Measurements from ENCODE around the gene LCOR. TPM values are rescaled to one million over a fixed set of nuclear protein-coding genes. Genes with fewer than 3 reads are reported as not detected.

The LCOR gene
- total RNA-seq, 1 experiment from 2014 or later: 14.9 TPM

DNA sequence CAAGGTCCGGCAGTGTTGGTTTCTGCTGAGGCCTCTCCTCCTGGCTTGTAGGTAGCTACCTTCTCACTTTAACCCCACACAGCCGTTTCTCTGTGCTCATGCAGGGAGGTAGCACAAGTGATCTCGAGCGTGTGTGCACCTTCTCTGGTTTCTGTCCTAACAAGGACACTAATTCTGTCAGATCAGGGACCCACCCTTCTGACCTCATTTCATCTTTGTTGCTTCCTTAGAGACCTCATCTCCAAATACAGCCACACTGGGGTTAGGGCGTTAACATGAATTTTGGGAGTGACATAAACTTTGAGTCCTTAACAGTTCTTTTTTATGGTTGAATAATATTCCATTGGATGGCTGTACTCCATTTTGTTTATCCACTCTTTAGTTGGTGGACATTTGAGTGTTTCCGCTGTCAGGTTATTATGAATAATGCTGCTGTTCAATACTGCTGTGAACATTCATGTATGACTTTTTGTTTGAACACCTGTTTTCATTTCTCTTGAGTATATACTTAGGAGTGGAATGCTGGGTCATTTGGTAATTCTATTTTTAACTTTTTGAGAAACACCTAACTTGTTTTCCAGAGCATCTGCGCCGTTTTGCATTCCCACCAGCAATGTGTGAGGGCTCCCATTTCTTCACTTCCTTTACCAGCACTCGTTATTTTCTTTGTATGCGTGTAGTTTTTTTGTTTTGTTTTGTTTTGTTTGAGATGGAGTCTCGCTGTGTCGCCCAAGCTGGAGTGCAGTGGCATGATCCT lies 57.5 kb downstream of the LCOR start:
- peak; percentile 17 for DNase-seq (ENCODE audit: low read depth)

DNA sequence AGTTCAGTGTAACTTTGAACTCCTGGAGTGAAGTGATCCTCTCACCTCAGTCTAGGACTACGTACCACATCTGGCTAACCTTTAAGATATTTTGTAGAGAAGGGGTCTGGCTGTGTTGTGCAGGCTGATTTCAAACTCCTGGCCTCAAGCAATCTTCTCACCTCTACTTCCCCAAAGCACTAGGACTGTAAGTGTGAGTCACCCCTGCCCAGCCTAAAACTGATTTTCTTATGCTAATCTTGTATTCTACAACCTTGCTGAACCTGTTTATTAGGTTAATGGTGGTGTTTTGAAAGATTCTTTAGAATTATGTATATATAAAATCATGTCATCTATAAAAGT lies 58.0 kb downstream of the LCOR start:
- DNase-seq (ENCODE audit: low read depth): no peak

DNA sequence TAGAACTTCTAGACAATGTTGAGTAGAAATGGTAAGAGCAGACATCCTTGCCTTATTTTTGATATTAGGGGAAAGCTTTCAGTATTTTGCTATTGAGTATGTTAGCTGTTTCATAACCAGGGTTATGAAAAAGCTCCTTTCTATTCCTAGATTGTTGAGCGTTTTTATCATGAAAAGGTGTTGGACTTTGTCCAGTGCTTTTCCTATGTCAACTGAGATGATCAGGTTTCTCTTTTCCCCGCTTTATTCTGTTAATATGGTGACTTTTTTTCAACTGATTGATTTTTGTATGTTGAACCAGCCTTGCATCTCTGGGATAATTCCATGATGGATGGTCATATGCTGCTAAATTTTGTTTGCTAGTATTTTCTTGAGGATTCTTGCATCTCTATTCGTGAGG lies 58.5 kb downstream of the LCOR start:
- DNase-seq (ENCODE audit: low read depth): no peak

DNA sequence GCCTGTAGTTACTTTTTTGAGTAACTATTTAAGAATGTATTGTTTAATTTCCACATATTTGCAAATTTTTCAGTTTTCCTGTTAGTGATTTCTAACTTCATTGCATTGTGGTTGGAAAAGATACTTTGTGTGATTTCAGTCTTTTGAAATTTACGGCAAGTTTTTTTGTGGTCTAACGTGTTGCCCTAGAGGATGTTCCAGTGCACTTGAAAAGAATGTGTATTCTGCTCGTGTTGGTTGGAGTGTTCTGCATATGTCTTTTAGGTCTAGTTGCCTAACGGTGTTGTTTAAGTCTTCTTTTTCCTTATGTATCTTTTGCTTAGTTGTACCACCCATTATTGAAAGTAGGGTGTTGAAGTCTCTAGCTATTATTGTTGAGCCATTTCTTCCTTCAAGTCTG lies 59.7 kb downstream of the LCOR start:
- no peak for DNase-seq (ENCODE audit: low read depth)

DNA sequence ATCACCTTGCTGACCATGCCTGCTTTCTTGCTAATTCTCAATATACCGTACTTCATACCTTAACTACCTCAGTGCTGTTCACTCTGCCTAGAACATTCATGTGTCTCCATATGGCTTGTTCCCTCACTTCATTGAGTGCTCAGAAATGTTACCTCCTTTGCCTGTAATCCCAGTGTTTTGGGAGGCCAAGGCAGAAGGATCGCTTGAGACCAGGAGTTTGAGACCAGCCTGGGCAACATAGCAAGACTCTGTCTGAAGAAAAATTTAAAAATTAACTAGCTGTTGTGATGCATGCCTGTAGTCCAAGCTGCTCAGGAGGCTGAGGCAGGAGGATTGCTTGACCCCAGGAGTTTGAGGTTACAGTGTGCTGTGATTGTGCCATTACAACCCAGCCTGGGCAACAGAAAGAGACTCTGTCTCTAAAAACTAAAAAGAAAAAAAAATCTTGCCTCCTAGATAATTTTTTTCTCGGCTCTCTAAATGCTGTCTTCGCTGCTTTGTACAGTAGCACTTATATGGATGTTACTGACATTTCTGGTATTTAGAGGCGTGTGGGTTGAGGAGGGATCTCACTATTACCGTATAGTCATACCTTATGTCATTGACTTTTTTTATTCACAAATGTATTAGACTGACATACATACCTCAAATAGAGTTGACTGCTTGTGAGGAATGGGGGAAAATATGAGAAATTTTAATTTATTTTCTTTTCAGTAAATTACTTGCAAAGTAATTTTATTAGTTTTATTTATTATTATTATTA lies 63.7 kb downstream of the LCOR start:
- no peak for DNase-seq (ENCODE audit: low read depth)

DNA sequence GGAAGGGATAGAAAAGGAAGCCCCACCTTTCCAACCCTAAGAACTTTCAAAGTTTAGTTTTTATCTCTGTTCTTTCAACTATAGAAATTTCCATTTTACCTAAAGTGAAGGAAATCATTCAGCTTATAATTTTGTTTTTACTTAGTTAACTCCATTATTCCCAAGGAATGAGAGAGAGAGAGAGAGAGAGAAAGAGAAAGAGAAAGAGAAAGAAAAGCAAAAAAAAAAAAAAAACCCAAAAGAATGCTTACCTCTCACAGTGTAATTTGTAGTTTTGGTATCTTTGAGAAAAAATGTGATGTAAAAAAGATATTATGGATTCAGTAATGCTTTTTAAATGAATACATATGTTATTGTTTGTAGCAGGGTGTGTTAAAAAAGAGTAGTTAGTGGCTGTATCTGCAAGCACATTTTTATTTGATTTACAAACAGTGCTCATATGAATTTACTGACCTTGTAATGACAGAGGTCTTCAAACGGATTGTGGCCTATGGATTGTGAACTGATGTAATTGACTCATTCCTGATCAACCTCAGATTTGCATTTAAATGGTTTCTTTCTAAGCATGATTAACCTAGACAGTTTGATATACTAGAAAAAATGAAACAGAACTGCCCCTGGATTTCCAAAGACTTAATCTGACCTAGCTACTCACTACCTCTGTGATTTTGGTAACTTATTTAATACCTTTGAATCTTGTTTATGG lies 64.9 kb downstream of the LCOR start:
- DNase-seq (ENCODE audit: low read depth): no peak

DNA sequence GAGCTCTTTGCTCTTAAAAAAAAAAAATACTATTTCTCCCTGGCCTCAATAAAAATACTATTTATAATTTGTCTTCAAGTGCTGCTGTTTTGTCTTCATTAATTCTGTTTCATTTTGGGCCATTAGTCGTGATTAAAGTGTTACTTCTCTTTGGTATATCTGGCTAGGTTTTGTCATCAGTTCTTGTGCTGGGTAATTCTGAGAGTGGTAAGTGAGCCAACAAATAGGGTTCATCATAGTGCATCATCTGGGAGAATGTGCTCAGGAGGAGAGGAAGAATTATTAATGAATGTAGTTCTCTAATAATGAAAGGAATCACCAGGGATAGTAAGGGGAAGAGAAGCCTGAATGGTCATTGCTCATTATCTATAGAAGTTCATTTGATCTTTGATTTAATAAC lies 70.0 kb downstream of the LCOR start:
- no peak for DNase-seq (ENCODE audit: low read depth)

DNA sequence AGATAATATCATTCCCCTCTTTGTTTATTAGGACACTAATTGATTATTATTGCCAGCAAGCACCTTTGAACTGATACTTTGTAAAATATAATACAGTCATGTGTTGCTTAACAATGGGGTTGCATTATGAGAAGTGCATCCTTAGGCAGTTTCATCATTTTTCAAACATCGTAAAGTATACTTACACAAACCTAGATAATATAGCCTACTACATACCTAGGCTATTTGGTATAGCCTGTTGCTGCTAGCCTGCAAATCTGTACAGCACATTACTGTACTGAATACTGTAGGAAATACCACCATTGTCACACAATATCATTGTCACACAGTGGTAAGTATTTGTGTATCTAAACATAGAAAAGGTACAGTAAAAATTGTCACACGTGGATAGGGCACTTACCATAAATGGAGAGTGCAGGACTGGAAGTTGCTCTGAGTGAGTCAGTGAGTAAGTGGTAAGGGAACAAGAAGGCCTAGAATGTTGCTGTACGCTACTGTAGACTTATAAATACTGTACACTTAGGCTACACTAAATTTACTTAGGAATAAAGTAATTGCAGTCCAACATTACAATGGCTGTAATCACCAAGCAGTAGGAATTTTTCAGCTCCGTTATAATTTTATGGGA lies 70.7 kb downstream of the LCOR start:
- DNase-seq (ENCODE audit: low read depth): no peak

DNA sequence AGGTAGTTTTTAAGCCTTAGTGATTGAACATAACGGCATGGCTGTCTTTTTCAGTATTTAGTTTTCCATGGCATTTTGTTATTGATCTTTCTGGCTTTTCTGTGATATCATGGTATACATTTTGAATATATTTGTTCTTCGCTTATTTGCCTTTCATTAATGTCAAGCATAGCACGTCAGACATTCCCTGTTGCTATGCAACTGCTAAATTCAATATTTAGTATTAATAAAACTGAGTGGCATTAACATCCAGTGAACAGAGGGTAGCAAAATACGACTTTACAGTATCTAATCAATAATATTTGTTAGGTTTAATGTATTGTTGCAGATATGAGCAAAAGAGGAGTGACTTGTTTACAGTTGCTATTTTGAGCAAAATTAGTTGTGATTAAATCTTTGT lies 72.5 kb downstream of the LCOR start:
- DNase-seq (ENCODE audit: low read depth): no peak

DNA sequence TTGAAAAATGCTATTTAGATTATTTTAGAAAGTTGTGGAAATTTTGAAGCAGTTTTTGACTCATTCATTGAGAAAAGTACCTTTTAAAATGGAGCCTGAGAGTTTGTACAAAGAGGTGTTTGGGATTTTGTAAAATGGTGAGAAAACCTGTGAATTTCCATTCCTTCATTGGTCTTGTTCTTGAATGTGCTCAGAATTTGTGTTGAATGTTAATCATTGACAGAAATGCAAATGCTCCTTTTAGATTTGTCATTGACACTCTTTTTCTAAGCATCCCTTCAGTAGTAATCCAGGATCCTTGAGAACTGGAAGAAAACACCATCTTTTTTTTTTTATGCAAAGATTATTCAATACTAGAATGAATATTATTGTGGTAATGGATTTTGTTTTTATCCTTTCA lies 74.8 kb downstream of the LCOR start:
- DNase-seq (ENCODE audit: low read depth): no peak

DNA sequence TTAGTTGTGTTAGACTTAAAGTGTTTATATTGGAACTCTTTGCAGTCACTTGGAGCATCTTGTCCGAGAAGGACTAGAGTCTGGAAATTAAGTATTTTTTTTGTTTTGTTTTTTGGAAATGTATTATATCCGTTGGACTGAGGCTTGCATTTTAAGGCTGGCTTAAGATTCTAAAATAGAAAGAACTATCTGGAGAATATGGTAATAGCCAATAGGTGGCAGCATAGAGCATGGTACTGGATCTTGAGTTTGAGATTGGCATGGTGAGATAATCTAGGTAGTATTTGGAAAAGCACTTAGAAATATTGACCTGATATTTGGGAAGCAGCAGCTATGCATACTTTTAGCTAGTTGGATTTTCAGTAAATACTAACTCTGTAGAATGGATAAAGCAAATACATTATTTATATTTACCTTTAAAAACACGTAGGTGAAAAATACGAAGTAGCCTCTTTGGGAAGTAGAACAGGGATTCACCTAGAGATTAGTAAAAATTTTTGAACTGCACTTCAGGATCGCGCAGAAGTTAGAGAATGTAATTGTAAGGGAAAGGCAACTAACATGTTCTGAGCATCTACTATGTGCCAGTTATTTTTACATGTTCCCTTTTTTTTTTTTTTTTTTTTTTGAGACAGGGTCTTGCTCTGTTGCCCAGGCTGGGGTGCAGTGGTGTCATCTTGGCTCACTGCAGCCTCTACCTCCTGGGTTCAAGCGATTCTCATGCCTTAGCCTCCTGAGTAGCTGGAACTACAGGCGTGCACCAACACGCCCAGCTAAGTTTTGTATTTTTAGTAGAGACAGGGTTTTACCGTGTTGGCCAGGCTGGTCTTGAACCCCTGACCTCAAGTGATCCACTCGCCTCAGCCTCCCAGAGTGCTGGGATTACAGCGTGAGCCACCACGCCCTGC lies 78.6 kb downstream of the LCOR start:
- peak; percentile 34 for DNase-seq (ENCODE audit: low read depth)

DNA sequence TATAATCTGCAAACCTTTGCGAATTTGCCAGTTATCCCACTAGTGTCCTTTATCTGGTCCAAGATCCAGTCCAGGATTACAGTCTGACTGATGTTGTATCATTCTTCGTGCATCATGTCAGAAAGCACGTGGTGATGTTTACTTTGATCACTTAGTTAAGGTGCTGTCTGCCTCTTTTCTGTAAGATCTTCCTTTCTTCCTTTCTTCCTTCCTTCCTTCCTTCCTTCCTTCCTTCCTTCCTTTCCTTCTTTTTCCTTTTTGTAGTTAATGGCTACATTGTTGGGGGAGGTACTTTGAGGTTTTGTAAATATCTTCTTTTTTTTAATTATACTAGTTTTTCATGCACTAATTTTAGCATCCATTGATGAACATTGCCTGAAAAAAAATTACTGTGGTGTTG lies 80.3 kb downstream of the LCOR start:
- DNase-seq (ENCODE audit: low read depth): no peak

DNA sequence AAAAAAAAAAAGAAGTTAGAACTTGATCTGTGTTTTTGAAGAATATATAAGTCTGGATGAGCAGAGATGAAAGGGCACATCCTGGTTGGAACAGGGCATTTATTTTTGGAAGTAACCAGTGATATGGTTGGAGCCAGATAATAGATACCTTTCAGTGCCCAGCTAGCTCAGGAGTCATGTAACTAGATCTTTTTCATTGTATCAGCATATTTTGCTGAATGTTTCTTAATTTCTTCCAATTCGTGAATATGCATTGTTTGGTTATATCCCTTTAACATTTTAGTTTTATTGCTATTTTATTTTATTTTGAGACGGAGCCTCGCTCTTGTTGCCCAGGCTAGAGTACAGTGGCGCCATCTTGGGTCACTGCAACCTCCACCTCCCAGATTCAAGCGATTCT lies 81.8 kb downstream of the LCOR start:
- DNase-seq (ENCODE audit: low read depth): no peak

DNA sequence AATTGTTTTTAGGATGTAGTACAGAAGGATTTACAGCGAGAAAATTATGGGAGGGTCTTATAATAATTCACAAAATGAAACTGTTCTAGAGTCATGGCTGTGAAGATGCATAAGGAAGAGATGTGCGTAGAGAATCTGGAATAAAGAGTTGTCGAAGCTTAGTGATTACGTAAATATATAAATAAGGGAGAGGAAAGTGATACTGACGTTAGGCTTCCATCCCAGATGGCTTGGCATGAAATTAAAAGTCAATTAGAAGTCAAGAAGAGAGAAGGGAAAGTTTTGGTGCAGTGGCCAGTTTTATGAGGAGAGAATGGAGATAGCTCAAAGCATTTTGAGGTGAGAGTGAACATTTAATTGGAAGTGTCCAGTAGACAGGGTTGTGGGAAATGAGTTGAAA lies 85.5 kb downstream of the LCOR start:
- no peak for DNase-seq (ENCODE audit: low read depth)

DNA sequence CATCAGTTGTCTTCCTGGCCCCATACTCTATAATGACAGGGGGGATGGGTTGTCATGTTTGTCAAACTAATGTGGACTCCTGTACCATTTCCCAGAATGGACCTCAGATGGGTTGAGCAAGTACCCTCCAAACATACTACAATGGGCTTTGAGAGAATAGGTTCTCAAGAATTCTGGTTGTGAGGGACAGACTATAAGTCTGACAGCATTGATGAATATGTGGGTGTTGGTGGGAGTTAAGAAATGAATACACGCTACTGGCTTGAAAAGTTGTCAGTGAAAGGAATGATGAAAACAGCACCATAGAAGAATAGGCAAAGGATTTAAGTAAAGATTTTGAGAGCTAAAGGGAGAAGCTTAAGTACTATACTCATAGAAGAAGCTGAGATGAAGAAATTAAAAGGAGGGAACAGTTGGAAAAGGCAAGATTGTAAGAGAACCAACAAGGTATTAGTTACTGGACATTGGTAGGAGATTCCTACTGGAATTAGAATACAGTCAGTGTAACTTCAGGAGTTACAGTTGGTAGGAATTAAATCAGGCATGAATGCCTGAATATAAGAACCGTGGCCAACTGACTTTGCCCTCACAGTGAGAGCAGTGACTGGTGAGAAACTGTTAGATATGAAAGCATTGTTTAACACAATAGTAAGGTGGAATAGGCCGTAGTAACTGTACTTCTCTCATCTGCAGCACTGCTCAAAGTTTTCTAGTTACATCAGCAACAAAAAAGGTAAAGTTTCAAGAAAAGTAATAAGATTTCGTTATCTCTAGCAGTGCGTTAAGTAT lies 86.3 kb downstream of the LCOR start:
- no peak for DNase-seq (ENCODE audit: low read depth)

DNA sequence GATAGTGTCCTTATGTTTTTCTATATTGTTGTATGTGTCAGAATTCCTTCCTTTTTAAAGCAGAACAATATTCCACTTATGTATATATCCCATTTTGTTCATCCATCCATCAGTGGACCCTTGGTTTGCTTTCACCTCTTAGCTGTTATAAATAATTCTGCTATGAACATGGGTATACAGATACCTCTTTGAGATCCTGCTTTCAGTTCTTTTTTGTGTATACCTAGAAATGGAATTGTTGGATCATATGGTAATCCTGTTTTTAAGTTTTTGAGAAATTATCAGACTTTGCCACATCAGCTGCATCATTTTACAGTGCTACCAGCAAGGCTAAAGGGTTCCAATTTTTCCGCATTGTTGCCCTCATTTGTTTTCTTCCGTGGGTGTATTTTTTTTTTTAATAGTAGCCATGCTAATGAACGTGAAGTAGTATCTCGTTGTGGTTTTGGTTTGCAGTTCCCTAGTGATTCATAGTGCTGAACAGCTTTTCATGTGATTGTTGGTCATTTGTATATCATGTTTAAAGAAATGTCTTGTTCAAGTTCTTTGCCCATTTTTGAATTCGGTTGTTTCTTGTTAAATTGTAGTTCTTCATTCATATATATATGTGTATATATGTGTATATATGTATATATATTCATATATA lies 87.8 kb downstream of the LCOR start:
- peak; percentile 46 for DNase-seq (ENCODE audit: low read depth)

DNA sequence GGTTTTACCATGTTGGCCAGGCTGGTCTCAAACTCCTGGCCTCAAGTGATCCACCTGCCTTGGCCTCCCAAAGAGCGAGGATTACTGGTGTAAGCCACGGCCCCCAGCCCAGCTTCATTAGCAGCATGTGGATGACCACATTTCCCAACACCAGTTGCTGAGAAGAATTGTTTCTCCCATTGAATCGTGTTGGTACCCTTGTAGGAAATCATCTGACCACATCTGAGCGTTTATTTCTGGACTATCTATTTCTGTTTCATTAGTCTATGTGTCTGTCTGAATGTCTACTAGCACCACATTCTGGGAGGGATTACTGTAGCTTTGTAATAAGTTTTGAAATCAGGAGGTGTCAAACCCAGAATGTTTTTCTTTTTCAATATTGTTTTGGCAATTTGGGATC lies 89.6 kb downstream of the LCOR start:
- no peak for DNase-seq (ENCODE audit: low read depth)

DNA sequence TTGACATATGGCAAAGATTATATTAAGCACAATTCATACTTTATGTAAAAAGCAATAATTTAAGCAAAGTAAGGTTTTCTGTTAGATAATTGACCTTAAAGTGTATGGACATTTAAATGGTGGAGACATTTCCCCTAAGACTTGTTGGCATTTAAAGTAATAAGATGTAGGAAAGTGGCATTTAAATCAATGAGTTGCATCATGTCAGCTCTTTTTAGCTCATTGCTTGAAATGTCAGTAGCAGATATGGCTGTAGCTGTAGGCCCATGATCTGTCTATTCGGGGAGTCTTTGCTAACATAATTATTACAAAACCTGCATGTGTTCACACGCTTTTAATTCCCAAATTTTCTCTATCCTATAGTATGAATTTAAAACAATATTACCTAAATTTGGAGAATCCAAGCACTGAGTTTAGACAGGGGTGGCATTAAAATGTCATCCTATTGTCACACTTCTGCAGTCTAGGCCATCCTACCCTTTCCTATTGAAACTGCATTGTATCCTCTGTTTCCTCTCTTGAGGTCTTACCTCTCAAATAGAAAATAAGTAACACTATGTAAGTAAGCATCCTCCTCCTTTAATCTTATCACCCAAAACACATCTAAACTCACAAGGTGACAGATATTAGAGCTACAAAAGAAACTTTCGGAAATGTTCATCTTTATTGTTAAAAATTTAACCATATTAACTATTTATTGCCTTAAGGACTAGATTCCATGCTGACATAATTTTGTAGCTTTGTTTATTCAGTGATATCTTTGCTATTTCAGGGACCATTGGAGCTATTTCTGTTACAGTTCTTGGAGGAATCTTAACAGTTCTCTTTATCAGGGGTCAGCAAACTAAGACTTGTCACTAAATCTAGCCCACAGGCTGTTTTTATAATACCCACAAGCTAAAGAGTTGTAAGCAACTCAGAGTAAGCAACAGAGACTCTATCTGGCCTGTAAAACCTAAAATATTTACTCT lies 91.2 kb downstream of the LCOR start:
- no peak for DNase-seq (ENCODE audit: low read depth)

DNA sequence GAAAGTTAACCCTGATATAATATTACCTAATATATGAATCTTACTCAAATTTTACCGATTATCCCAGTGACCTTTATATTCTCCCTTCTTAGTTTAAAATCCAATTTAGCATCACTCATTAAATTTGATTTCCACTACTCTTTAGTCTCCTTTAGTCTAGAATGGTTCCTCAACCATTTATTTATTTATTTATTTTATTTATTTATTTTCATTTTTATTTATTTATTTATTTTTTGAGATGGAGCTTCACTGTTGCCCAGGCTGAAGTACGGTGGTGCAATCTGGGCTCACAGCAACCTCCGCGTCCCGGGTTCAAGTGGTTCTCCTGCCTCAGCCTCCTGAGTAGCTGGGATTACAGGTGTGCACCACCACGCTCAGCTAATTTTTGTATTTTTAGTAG lies 92.8 kb downstream of the LCOR start:
- no peak for DNase-seq (ENCODE audit: low read depth)

Data from LHCN-M2 (cell line).